Stromal cell of bone marrow (primary cell): Measurements from ENCODE around the gene VWA5B2.
A peak's percentile ranks its signal among the peaks of the same experiment; 100 is the strongest.
"Not testable (repeated sequence)": the region's sequence is repeated elsewhere in the genome, so short reads cannot be mapped to it uniquely, and the experiment has no call there.

Source experiments
- DNase-seq: peaks from one replicate; pipeline ENCODE4 v3.0.0-alpha.2; 2012; ENCODE audit warnings: low read depth

Gene VWA5B2

GRCh38 chr3:184242297-184242685 is 12.9 kb downstream of the VWA5B2 start:
- no peak for DNase-seq

GRCh38 chr3:184248454-184249411 is 19.3 kb downstream of the VWA5B2 start, which contains the start of gene ALG3:
TSS of gene ALG3 (minus strand) at chr3:184248962. CDS start at chr3:184248940, 22 bp downstream.
- peak; percentile 67 for DNase-seq

- peak; percentile 93 for DNase-seq
Observed at GRCh38 chr3:184249412-184250166, 20.2 kb downstream of the VWA5B2 start, which contains the start of gene EEF1AKMT4. TSS of gene EEF1AKMT4 (plus strand) at chr3:184249672. CDS start at chr3:184249695, 23 bp downstream.

GRCh38 chr3:184250167-184250828 is 20.9 kb downstream of the VWA5B2 start:
- peak; percentile 72 for DNase-seq

GRCh38 chr3:184255291-184256039 is 26.1 kb downstream of the VWA5B2 start:
- DNase-seq: no peak

GRCh38 chr3:184257083-184257915 is 27.9 kb downstream of the VWA5B2 start:
- DNase-seq: no peak

GRCh38 chr3:184258926-184259325 is 29.5 kb downstream of the VWA5B2 start:
- no peak for DNase-seq

- no peak for DNase-seq
Observed at GRCh38 chr3:184259396-184259877, 30.1 kb downstream of the VWA5B2 start.

GRCh38 chr3:184259878-184260723 is 30.7 kb downstream of the VWA5B2 start:
- DNase-seq: no peak

- no peak for DNase-seq
Observed at GRCh38 chr3:184260724-184261269, 31.4 kb downstream of the VWA5B2 start.

- no peak for DNase-seq
Observed at GRCh38 chr3:184261270-184261853, 32.0 kb downstream of the VWA5B2 start, which contains the start of gene CAMK2N2. TSS of gene CAMK2N2 (minus strand) at chr3:184261553. CDS start at chr3:184261285, 268 bp downstream.

GRCh38 chr3:184261854-184262763 is 32.7 kb downstream of the VWA5B2 start:
- no peak for DNase-seq

- DNase-seq: no peak
Observed at GRCh38 chr3:184262764-184263179, 33.4 kb downstream of the VWA5B2 start.

GRCh38 chr3:184267249-184267648 is 37.9 kb downstream of the VWA5B2 start:
- not testable (repeated sequence) for DNase-seq

GRCh38 chr3:184272269-184272668 is 42.9 kb downstream of the VWA5B2 start:
- no peak for DNase-seq

GRCh38 chr3:184275381-184275701 is 46.0 kb downstream of the VWA5B2 start:
- DNase-seq: no peak
